ENCODE data around the gene FAF1.

FAF1 gene

DNA sequence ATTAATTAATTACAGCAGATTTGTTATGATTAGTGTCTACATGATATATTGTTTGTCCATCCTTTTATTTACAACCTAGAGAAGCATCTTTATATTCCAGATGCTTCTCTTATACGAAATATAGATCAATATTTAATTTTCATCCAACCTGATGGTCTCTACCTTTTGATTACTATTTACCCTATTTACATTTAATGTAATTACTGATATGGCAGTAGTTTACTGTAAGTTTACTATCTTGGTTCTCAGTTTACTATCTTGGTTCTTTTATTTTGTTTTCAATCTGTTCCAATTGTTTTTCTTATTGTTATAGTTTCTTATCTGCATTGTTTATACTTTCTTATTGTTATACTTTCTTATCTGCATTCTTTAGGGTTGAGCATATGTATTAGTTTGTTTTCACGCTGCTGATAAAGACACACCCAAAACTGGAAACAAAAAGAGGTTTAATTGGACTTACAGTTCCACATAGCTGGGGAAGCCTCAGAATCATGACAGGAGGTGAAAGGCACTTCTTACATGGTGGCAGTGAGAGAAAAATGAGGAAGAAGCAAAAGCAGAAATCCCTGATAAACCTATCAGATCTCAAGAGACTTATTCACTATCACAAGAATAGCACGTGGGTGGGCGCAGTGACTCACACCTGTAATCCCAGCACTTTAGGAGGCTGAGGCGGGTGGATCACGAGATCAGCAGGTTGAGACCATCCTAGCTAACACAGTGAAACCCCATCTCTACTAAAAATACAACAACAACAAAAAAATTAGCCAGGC is 28.9 kb downstream of the FAF1 start:
- H3K27me3 ChIP-seq (replicated peaks; ENCODE audit: control insufficient read depth, insufficient read depth, low read length) = no peaks in the 10 kb centered on the region
- H3K4me3 ChIP-seq (replicated peaks; ENCODE audit: low read depth, low read length) = no peak overlapping the region
- no peak for DNase-seq (ENCODE audit: extremely low read depth, insufficient read length)

DNA sequence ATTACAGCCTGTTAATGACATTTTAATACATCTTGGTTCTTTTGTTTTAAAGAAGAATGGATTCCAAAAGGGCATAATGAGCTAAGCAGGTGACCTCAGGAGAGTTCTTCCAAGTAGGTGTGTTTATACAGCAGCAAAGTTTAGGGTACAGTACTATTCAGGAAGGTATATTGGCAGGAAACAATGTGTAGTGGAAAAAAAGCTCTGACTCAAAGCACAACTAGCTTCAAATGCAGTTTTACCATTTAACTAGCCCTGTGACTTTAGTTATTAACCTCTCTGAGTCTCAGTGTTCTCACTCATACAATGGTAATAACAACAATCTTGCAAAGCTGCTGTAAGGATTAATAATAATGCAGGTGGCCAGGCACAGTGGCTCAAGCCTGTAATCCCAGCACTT is 29.9 kb downstream of the FAF1 start:
- H3K27me3 ChIP-seq (replicated peaks; ENCODE audit: control insufficient read depth, insufficient read depth, low read length) = no peaks in the 10 kb centered on the region
- H3K36me3 ChIP-seq (ENCODE audit: control insufficient read depth, insufficient read depth, low read length) = no peaks in the 10 kb centered on the region
- H3K4me3 ChIP-seq (replicated peaks; ENCODE audit: low read depth, low read length) = no peak overlapping the region
- peak; percentile 40 for DNase-seq (ENCODE audit: extremely low read depth, insufficient read length)
- TF ChIP-seq, protein P1, sequence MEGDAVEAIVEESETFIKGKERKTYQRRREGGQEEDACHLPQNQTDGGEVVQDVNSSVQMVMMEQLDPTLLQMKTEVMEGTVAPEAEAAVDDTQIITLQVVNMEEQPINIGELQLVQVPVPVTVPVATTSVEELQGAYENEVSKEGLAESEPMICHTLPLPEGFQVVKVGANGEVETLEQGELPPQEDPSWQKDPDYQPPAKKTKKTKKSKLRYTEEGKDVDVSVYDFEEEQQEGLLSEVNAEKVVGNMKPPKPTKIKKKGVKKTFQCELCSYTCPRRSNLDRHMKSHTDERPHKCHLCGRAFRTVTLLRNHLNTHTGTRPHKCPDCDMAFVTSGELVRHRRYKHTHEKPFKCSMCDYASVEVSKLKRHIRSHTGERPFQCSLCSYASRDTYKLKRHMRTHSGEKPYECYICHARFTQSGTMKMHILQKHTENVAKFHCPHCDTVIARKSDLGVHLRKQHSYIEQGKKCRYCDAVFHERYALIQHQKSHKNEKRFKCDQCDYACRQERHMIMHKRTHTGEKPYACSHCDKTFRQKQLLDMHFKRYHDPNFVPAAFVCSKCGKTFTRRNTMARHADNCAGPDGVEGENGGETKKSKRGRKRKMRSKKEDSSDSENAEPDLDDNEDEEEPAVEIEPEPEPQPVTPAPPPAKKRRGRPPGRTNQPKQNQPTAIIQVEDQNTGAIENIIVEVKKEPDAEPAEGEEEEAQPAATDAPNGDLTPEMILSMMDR (IDR thresholded peaks at IDR 0.05; ENCODE audit: insufficient read depth, low read length, poor library complexity, severe bottlenecking) = no peak

More for the DNA sequence above, 28.9 kb downstream of the FAF1 start:
- no peaks in the 10 kb centered on the region for H3K36me3 ChIP-seq (ENCODE audit: control insufficient read depth, insufficient read depth, low read length)
- TF ChIP-seq, protein P1 (IDR thresholded peaks at IDR 0.05; ENCODE audit: insufficient read depth, low read length, poor library complexity, severe bottlenecking) = no peak

DNA sequence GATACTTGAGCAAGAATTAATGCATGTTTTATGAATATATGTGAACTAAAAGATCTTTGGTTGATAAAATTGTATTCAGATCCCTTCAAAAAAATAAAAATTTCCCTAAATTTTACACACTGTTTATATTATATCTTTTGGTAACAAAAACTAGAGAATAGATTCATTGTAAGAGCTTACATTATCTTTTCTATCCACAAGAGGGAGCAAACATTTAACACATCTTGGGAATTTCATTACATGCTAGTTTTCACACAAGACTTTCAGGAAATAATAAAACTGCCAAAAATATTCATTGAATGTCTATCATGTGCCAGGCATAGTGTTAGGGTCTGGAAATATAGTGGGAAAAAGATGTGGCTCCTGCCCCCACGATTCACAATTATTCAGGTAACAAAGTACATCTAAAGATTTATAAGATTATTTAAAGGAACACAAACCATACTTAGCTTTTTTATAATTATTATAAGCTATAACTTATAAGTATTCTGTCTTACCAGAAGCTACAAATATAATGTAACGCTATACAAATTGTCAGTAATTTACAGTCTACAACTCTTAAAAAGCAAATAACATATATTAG is 30.6 kb downstream of the FAF1 start:
- H3K36me3 ChIP-seq (ENCODE audit: control insufficient read depth, insufficient read depth, low read length) = no peaks in the 10 kb centered on the region
- TF ChIP-seq, protein P1 (IDR thresholded peaks at IDR 0.05; ENCODE audit: insufficient read depth, low read length, poor library complexity, severe bottlenecking) = peak; percentile 46
- no peak overlapping the region for H3K4me3 ChIP-seq (replicated peaks; ENCODE audit: low read depth, low read length)
- no peaks in the 10 kb centered on the region for H3K27me3 ChIP-seq (replicated peaks; ENCODE audit: control insufficient read depth, insufficient read depth, low read length)
- DNase-seq (ENCODE audit: extremely low read depth, insufficient read length) = no peak

DNA sequence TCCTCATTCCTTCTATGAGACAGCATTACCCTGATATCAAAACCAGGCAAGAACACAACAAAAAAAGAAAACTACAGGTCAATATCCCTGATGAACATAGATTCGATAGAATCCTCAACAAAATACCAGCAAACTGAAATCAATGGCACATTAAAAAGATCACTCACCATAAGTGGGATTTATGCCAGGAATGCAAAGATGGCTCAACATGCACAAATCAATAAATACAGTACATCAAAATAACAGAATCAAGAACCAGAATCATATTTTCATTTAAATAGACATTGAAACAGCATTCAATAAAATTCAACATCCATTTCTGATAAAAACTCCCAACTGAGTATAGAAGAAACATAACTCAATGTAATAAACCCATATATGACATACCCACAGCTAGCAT is 36.5 kb downstream of the FAF1 start:
- TF ChIP-seq, protein P1 (IDR thresholded peaks at IDR 0.05; ENCODE audit: insufficient read depth, low read length, poor library complexity, severe bottlenecking) = no peak
- no peak overlapping the region for H3K4me3 ChIP-seq (replicated peaks; ENCODE audit: low read depth, low read length)

DNA sequence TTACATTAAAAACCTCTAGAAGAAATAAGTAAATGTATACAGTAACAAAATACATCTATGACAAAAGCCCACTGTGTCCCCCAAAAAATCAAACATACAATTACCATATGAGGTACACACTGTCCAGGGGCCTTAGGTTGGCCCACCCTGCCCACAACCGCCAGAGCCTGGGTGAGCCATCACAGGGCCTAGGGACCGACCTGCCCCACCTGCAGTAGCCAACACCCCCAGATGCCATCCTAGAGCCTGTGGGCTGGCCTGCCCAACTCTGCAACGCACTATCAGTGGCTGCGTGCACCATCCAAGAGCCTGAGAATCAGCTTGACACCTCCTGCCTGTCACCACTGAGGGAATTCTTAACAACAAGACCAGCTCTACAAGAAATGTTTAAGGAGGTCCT is 39.0 kb downstream of the FAF1 start:
- no peaks in the 10 kb centered on the region for H3K27me3 ChIP-seq (replicated peaks; ENCODE audit: control insufficient read depth, insufficient read depth, low read length)
- DNase-seq (ENCODE audit: extremely low read depth, insufficient read length) = no peak
- TF ChIP-seq, protein P1 (IDR thresholded peaks at IDR 0.05; ENCODE audit: insufficient read depth, low read length, poor library complexity, severe bottlenecking) = no peak
- H3K4me3 ChIP-seq (replicated peaks; ENCODE audit: low read depth, low read length) = no peak overlapping the region
- no peaks in the 10 kb centered on the region for H3K36me3 ChIP-seq (ENCODE audit: control insufficient read depth, insufficient read depth, low read length)

More for the DNA sequence above, 36.5 kb downstream of the FAF1 start:
- no peak for DNase-seq (ENCODE audit: extremely low read depth, insufficient read length)
- Histone ChIP-seq H3K36me3 (ENCODE audit: control insufficient read depth, insufficient read depth, low read length) (no peaks in the 10 kb centered on the region), H3K27me3 (replicated peaks; ENCODE audit: control insufficient read depth, insufficient read depth, low read length) (no peaks in the 10 kb centered on the region)
